Fibroblast of lung (primary cell): ENCODE data around the gene PPM1H. TPM values are rescaled to one million over a fixed set of nuclear protein-coding genes. Genes with fewer than 3 reads are reported as not detected.

ENCODE experiments used
- DNase-seq, 2 donors: peaks; one replicate each; pipeline versions ENCODE4 v3.0.0 to v3.0.0-alpha.2; 2010; ENCODE audit warnings: low read depth in 2 of 2
- H2AFZ ChIP-seq: 2 replicates; pipeline ENCODE4 v1.5.1; 2012; ENCODE audit warnings: low read length, control low read depth, inconsistent platforms
- H3K27ac ChIP-seq: 2 replicates; pipeline ENCODE4 v1.5.1; 2011; ENCODE audit warnings: low read length, control low read depth; ENCODE audit not compliant: insufficient read depth
- H3K27me3 ChIP-seq: 2 replicates; pipeline ENCODE4 v1.5.1; 2011; ENCODE audit warnings: mild to moderate bottlenecking, low read length; ENCODE audit not compliant: control insufficient read depth, insufficient read depth
- H3K36me3 ChIP-seq: 2 replicates; pipeline ENCODE4 v1.5.1; 2011; ENCODE audit warnings: low read length; ENCODE audit not compliant: control insufficient read depth, insufficient read depth
- H3K4me1 ChIP-seq: 2 replicates; pipeline ENCODE4 v1.5.1; 2011; ENCODE audit warnings: low read length; ENCODE audit not compliant: control insufficient read depth, insufficient read depth; ENCODE audit errors: extremely low read depth
- H3K4me2 ChIP-seq: 2 replicates; pipeline ENCODE4 v1.5.1; 2011; ENCODE audit warnings: low read length, control low read depth; ENCODE audit not compliant: insufficient read depth; ENCODE audit errors: extremely low read depth
- H3K4me3 ChIP-seq, 4 experiments: fragments of 200-600 bp in 1 of 4; sonication (generic) in 1 of 4; replicated peaks in 1 of 4; 2 replicates each; pipeline ENCODE4 v1.5.1; 2011 to 2016; ENCODE audit warnings: low read length in 4 of 4, low read depth in 3 of 4, mild to moderate bottlenecking in 3 of 4, control low read depth in 2 of 4, inconsistent platforms in 1 of 4, mixed read lengths in 1 of 4; ENCODE audit not compliant: insufficient read depth in 1 of 4; ENCODE audit errors: control extremely low read depth in 1 of 4
- H3K79me2 ChIP-seq: 2 replicates; pipeline ENCODE4 v1.5.1; 2012; ENCODE audit warnings: mild to moderate bottlenecking, low read length, inconsistent platforms; ENCODE audit not compliant: control insufficient read depth, insufficient read depth
- H3K9ac ChIP-seq: 2 replicates; pipeline ENCODE4 v1.5.1; 2011; ENCODE audit warnings: mild to moderate bottlenecking, low read length, control low read depth; ENCODE audit not compliant: insufficient read depth
- H3K9me3 ChIP-seq: 2 replicates; pipeline ENCODE4 v1.5.1; 2012; ENCODE audit warnings: low read depth, low read length; ENCODE audit not compliant: control insufficient read depth, insufficient read depth
- H4K20me1 ChIP-seq: 2 replicates; pipeline ENCODE4 v1.5.1; 2011; ENCODE audit warnings: low read length; ENCODE audit not compliant: control insufficient read depth, insufficient read depth; ENCODE audit errors: extremely low read depth
- EZH2 ChIP-seq: IDR thresholded peaks from 2 replicates; pipeline ENCODE4 v1.5.1; 2012; ENCODE audit warnings: low read length, control low read depth, mild to moderate bottlenecking; ENCODE audit errors: missing control alignments
- polyA plus RNA-seq, 2 donors: library from polyadenylated mRNA; depleted of rRNA in 1 of 2; stranded (reverse) in 1 of 2; unstranded in 1 of 2; fragments of >200 nt; gene quantifications; 2 replicates each; pipeline ENCODE4 v1.2.1, GENCODE V29; 2011 to 2012; ENCODE audit warnings: missing spikeins in 1 of 2
- total RNA-seq: library from RNA; depleted of rRNA; stranded (reverse); fragments of >200 nt; gene quantifications from 2 replicates; pipeline ENCODE4 v1.2.1, GENCODE V29; 2014
- TF ChIP-seq, protein P1 (sequence below), 2 donors: IDR thresholded peaks in 1 of 2; conservative IDR thresholded peaks in 1 of 2; 1 replicate in 1 of 2; 2 replicates in 1 of 2; pipeline ENCODE4 v1.5.1; 2011 to 2012; ENCODE audit warnings: low read length in 2 of 2, control low read depth in 1 of 2, inconsistent platforms in 1 of 2, low read depth in 1 of 2, mild to moderate bottlenecking in 1 of 2

PPM1H gene
- total and polyA plus RNA-seq, 2 donors (not counting 1 experiment from before 2014, with no cell fraction given): 0.57 to 3.1 TPM

- Histone ChIP-seq H3K9ac (no peak overlapping the region), H3K36me3 (no peaks in the 10 kb centered on the region), H3K4me1 (no peaks in the 10 kb centered on the region), H4K20me1 (no peaks in the 10 kb centered on the region), H3K79me2 (no peaks in the 10 kb centered on the region), H3K4me2 (no peak overlapping the region), H3K27me3 (no peaks in the 10 kb centered on the region), H3K27ac (no peak overlapping the region), H2AFZ (no peak overlapping the region), H3K4me3 (no peak overlapping the region), H3K9me3 (no peaks in the 10 kb centered on the region)
- TF ChIP-seq, protein P1, sequence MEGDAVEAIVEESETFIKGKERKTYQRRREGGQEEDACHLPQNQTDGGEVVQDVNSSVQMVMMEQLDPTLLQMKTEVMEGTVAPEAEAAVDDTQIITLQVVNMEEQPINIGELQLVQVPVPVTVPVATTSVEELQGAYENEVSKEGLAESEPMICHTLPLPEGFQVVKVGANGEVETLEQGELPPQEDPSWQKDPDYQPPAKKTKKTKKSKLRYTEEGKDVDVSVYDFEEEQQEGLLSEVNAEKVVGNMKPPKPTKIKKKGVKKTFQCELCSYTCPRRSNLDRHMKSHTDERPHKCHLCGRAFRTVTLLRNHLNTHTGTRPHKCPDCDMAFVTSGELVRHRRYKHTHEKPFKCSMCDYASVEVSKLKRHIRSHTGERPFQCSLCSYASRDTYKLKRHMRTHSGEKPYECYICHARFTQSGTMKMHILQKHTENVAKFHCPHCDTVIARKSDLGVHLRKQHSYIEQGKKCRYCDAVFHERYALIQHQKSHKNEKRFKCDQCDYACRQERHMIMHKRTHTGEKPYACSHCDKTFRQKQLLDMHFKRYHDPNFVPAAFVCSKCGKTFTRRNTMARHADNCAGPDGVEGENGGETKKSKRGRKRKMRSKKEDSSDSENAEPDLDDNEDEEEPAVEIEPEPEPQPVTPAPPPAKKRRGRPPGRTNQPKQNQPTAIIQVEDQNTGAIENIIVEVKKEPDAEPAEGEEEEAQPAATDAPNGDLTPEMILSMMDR (conservative IDR thresholded peaks at IDR 0.05 in 1 of 2, IDR thresholded peaks at IDR 0.05 in 1 of 2; ENCODE audit: low read depth in 1 of 2, low read length in 2 of 2): no peak
- TF ChIP-seq EZH2: no peak
- DNase-seq: no peak
Observed at GRCh38 chr12:62651138-62651537, 283.8 kb downstream of the PPM1H start.

DNA sequence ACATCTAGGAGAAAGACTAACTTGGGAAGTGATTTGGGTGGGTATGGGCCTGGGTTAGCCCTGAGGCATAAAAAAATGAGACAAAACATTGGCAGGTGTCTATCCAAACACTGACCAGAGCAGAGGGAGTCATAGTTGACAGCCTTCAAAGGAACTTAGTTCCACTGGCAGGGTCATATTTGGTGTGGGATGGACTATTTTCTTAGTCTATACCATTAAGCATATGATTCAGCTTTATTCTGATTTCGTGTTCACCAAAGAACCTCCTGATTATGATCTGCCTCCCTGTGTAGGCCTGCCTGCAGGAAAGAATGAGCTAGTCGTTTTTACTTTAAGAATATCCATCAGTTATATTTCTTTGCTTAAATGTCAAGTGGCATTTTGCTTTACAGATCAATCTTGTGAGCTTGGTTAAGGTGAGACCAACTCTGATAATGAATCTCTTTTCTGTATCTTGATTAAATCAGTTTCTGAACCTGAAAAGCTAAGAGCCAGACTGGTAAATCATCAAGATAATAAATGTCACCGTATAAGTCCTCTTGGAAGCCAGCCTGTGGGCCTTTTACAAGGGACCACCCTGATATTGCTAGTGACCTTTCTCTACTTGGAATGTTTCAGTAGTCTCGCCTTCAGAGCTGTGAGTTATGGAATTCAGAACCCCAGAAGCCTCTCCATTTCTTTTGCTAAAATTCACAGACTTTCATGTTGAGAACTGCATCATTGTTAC lies 285.4 kb downstream of the PPM1H start:
- TF ChIP-seq, protein P1 (conservative IDR thresholded peaks at IDR 0.05 in 1 of 2, IDR thresholded peaks at IDR 0.05 in 1 of 2; ENCODE audit: low read depth in 1 of 2, low read length in 2 of 2): no peak
- no peak for TF ChIP-seq EZH2
- H4K20me1 ChIP-seq: no peaks in the 10 kb centered on the region
- no peak overlapping the region for H2AFZ ChIP-seq

DNA sequence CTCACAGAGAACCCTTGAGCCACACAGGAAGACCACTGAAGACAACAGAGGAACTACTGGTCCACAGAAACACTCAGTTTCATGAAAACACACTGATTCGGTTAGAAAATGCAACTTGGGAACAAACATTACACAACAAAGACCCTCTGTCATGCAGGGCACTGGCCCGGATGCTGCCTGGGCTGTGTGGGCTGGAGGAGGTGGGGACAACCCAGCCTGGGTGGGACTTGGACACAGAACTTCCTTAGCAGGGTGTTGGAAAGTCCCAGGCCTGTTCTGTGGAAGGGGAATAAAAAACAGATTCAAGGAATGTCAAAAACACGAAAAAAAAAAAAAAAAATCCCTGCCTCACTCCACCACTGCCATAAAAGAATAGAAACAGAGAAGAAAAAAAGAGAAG lies 287.4 kb downstream of the PPM1H start:
- no peak overlapping the region for H2AFZ ChIP-seq
- no peak overlapping the region for H3K27ac ChIP-seq
- no peaks in the 10 kb centered on the region for H3K27me3 ChIP-seq
- H3K79me2 ChIP-seq: no peaks in the 10 kb centered on the region
- no peak for DNase-seq
- no peaks in the 10 kb centered on the region for H3K36me3 ChIP-seq
- no peaks in the 10 kb centered on the region for H4K20me1 ChIP-seq
- H3K9ac ChIP-seq: no peak overlapping the region
- no peak overlapping the region for H3K4me3 ChIP-seq
- TF ChIP-seq, protein P1 (conservative IDR thresholded peaks at IDR 0.05 in 1 of 2, IDR thresholded peaks at IDR 0.05 in 1 of 2; ENCODE audit: low read depth in 1 of 2, low read length in 2 of 2): no peak
- TF ChIP-seq EZH2: no peak
- no peaks in the 10 kb centered on the region for H3K9me3 ChIP-seq
- peaks cover 2% of the 10 kb centered on the region for H3K4me1 ChIP-seq
- H3K4me2 ChIP-seq: no peak overlapping the region

More for the DNA sequence above, 285.4 kb downstream of the PPM1H start:
- no peaks in the 10 kb centered on the region for H3K36me3 ChIP-seq
- no peak overlapping the region for H3K9ac ChIP-seq
- H3K79me2 ChIP-seq: no peaks in the 10 kb centered on the region
- DNase-seq: no peak
- H3K4me1 ChIP-seq: no peaks in the 10 kb centered on the region
- no peak overlapping the region for H3K27ac ChIP-seq
- H3K27me3 ChIP-seq: no peaks in the 10 kb centered on the region
- no peaks in the 10 kb centered on the region for H3K9me3 ChIP-seq
- H3K4me2 ChIP-seq: no peak overlapping the region
- H3K4me3 ChIP-seq: no peak overlapping the region
